Measurements from ENCODE around the gene ABHD13.
"Not testable (repeated sequence)": the region's sequence is repeated elsewhere in the genome, so short reads cannot be mapped to it uniquely, and the experiment has no call there.

The ABHD13 gene

GRCh38 chr13:108223687-108224503, 5.7 kb downstream of the ABHD13 start:
- no peak for DNase-seq (ENCODE audit: low read depth in 2 of 2)

- DNase-seq (ENCODE audit: low read depth in 2 of 2) = no peak
These were observed 7.2 kb downstream of the ABHD13 start for GRCh38 chr13:108225440-108225839.

GRCh38 chr13:108226184-108226583, 8.0 kb downstream of the ABHD13 start:
- no peak for DNase-seq (ENCODE audit: low read depth in 2 of 2)

DNA sequence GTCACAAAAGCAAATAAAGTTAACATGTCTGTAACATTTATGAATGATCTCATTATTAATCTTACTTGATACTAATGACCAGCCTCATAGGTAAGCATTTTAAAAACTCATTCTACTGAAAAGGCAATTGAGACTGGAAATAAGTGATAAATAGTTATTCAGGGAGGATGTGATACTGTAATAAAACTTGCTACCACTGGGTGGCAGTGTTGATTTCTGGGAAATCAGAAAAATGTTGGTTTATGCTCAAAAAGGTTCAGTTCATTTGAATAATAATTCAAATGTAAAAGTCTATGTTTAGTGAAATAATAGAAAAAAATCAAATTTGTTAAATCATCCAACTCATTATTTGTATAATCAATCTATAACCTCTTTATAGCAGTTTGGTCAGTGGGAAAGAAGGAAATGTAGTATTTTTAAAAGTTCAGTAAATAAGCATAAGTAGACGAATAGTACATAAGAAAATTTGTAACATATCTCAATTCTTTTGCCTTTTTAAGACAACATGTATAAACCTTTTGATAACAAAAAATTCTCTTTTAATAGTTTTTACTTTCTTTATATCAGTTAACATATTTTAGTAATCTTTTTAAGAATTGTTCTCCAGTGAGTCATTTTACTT, 9.6 kb downstream of the ABHD13 start:
- no peak for DNase-seq (ENCODE audit: low read depth in 2 of 2)

- no peak for DNase-seq (ENCODE audit: low read depth in 2 of 2)
These were observed 12.2 kb downstream of the ABHD13 start for GRCh38 chr13:108230377-108230776.

DNA sequence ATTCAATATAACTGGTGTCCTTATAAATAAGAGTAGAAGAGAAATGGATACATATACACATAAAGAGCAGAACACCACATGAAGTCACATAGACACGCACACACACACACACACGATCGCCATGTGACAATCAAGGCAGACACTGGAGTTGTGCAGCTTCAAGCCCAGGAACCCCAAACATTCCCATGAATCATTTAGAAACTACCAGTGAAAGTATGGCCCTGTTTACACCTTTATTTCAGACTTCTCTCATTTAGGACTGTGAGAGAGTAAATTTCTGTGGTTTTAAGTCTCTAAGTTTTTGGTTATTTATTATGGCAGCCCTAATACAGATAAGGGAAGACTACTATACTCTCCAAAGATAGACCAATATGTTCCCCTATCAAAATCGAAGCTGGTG, 31.0 kb downstream of the ABHD13 start:
- no peak for DNase-seq (ENCODE audit: low read depth in 2 of 2)

- no peak for DNase-seq (ENCODE audit: low read depth in 2 of 2)
These were observed 39.1 kb downstream of the ABHD13 start for GRCh38 chr13:108257248-108257647.

DNA sequence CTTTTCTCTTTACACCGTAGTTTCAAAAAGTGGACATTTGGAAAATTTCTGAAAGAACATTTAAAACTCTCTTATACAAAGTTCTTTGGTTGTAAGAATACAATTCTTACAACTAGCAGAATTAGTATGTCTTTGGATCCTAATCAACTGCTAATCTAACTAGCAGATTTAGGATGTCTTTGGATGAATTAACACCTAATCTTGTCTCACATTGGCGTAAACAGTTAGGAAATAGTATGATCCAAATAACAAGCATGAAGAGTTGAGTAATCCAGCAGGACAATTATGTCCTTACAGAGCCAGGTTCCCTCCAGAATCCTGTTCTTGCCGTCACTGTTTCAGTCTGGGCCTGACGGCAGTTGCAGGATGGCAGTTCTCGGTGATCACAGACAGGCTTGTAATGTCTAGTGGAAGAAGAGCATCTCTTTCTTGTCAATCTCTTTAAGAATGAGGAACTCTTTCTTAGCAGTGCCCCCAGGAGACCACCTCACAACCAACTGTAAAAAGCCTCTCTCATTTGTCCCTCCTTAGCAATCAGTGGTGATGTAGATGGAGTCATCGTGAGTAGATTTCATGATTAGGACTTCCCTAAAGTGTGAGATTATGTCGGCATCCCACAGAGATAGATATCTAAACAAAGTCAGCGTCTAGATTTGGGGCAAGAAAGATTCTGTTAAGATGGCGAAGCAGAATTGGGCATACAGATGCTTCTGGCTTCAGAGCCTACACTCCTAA, 45.6 kb downstream of the ABHD13 start:
- DNase-seq (ENCODE audit: low read depth in 2 of 2) = no peak

DNA sequence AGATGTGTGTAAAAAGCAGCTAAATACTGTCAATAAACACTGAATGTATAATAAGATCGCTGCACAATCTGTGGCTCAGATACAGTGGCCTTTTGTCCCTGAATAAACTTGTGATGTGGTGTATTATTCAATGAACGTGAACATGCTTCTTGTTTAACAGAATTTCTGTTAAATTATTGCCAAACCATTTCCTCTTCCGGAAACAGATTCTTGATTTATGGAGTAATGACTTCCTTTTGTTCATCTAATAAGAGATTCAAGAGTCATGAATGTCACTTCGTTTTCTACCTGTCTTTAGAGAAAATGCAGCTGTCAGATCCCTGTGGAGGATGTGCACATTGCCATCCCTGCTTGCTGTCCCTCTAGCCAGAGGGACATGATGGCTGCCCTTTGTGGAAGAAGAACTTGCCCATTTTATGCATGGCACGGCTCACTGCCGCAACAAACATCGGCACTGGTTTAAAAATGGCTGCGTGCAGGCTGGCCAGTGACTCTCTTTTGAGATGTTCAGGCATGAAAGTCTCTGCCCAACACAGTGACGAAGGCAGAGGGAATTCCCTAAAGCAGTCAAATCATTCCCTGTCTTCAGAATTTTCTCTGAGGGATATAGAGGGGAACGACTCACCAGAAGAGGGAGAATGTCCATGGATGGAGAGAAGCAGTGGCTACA, 48.3 kb downstream of the ABHD13 start:
- no peak for DNase-seq (ENCODE audit: low read depth in 2 of 2)

GRCh38 chr13:108267347-108267746, 49.2 kb downstream of the ABHD13 start:
- no peak for DNase-seq (ENCODE audit: low read depth in 2 of 2)

DNA sequence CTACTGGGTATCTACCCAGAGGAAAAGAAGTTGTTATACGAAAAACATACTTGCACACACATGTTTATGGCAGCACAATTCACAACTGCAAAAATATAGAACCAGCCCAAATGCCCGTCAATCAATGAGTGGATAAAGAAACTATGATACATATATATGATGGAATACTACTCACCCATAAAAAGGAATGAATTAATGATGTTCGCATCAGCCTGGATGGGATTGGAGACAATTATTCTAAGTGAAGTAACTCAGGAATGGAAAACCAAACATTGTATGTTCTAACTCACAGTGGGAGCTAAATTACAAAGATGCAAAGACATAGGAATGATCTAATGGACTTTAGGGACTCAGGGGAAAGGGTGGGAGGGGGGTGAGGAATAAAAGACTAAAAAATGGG, 49.7 kb downstream of the ABHD13 start:
- not testable (repeated sequence) for DNase-seq (ENCODE audit: low read depth in 2 of 2)

- no peak for DNase-seq (ENCODE audit: low read depth in 2 of 2)
These were observed 50.4 kb downstream of the ABHD13 start for GRCh38 chr13:108268466-108269112.

- peak in 1 of 2 donors; percentile 8 for DNase-seq (ENCODE audit: low read depth in 2 of 2)
These were observed 51.6 kb downstream of the ABHD13 start, which contains the start of gene TNFSF13B for GRCh38 chr13:108269601-108270328. Gene TNFSF13B, plus strand, starts transcription at chr13:108269718. Its CDS starts 178 bp downstream, at chr13:108269896.

DNA sequence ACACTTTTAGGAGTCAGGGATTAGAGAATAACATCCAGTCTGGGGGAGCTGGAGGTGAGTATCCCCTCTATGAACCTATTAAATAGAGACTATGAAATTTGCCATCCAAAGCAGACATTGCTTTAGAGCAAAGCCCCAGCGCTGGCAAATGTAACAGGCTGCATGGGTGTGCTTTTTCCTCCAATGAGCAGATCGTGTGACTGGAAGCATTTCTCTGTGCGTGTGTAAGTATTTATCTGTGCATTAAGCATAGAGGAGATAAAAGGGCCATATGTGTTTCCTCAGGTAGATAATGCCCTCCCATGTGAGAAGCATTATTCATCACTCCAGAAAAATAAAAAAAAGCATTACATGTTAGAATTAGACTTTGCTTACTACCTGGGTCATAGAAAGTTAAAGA, 52.2 kb downstream of the ABHD13 start:
- DNase-seq (ENCODE audit: low read depth in 2 of 2) = no peak

DNA sequence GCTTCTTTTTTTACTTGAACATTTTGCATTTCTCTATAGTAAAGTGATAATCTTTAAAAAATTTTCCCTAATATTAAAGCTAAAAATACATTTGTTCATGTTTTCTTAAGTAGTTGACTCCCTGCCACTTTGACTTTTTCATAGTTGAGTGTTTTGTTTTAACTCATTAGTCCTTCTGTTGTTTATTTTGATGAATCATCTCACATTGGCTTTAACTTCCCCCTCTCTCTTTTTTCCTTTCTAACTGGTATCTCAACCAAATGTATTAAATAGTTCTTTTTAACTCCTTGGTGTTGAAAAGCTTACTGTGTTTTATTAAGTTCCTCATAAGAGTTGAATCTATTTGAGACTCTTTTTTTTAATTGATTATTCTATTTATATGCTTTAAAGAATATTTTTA, 54.1 kb downstream of the ABHD13 start:
- no peak for DNase-seq (ENCODE audit: low read depth in 2 of 2)

DNA sequence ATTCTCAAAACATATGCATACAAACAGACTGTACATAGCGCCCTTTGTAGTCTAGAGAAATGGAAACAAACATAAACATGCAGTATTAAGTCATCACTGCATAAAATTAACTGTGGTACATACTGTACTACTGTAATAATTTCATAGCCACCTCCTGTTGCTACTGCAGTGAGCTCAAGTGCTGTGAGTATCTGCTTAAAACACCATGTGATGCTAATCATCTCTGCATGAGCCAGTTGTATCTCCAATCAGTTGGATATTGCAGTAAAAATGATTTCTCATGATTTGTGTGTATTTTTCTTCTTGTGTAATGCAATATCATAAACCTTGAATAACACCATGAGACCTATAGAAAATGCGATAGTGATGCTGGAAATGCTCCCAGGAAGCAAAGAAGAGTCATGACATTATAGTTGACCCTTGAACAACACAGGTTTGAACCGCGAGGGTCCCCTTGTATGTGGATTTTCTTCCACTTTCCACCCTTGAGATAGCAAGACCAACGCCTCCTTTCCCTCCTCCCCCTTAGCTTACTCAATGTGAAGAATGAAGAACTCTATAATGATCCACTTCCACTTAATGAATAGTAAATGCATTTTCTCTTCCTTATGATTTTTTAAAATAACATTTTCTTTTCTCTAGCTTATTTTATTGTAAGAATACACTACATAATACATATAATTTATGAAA, 55.4 kb downstream of the ABHD13 start:
- no peak for DNase-seq (ENCODE audit: low read depth in 2 of 2)

GRCh38 chr13:108274718-108275117, 56.5 kb downstream of the ABHD13 start:
- DNase-seq (ENCODE audit: low read depth in 2 of 2) = no peak

GRCh38 chr13:108276060-108276459, 57.9 kb downstream of the ABHD13 start:
- DNase-seq (ENCODE audit: low read depth in 2 of 2) = no peak

DNA sequence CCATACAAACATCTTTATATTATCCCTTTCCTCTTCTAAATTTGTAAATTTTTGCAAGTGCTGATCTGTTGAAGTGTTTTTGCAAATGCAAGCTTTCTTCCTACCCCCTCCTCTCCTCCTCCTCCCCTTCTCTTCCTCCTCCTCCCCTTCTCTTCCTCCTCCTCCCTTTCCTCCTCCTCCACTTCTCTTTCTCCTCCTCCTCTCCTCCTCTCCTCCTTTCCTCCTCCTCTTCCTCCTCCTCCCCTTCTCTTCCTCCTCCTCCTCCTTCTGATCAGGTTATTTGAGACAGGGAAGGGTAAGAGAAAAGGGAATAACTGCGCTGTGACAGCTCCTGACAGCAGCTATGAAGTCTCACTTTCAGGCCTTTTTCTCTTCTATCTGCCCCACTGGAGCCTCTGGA, 60.3 kb downstream of the ABHD13 start:
- no peak for DNase-seq (ENCODE audit: low read depth in 2 of 2)

- no peak for DNase-seq (ENCODE audit: low read depth in 2 of 2)
These were observed 63.7 kb downstream of the ABHD13 start for GRCh38 chr13:108281901-108282300.
